Thoracic aorta (tissue), 2 donors: ENCODE measurements around the gene CADM2. TPM values are rescaled to one million over a fixed set of nuclear protein-coding genes. Genes with fewer than 3 reads are reported as not detected.

Experiments
- ATAC-seq: fragments of 150-250 bp; one replicate; pipeline ENCODE4 v1.8.0; 2017; ENCODE audit warnings: low read depth; ENCODE audit not compliant: insufficient number of reproducible peaks, low FRiP score
- DNase-seq: peaks from one replicate; pipeline ENCODE4 v3.0.0-alpha.2; 2020; ENCODE audit warnings: low spot score
- H3K27ac ChIP-seq, 2 donors: fragments of 200-600 bp; sonication (generic); 1 replicate in 1 of 2; 2 replicates in 1 of 2; pipeline ENCODE4 v1.5.1; 2016; ENCODE audit warnings: mild to moderate bottlenecking in 2 of 2, moderate library complexity in 2 of 2
- H3K27me3 ChIP-seq: fragments of 200-600 bp; sonication (generic); replicated peaks from 2 replicates; pipeline ENCODE4 v1.6.0; 2016; ENCODE audit warnings: mild to moderate bottlenecking; ENCODE audit not compliant: insufficient read depth
- H3K36me3 ChIP-seq: fragments of 200-600 bp; sonication (generic); one replicate; pipeline ENCODE4 v1.5.1; 2016
- H3K4me1 ChIP-seq, 2 donors: fragments of 200-600 bp; sonication (generic); 1 replicate in 1 of 2; 2 replicates in 1 of 2; pipeline versions ENCODE4 v1.5.1 to v1.6.0; 2016; ENCODE audit warnings: low read depth in 2 of 2, mild to moderate bottlenecking in 1 of 2; ENCODE audit not compliant: control insufficient read depth in 1 of 2
- H3K4me3 ChIP-seq: fragments of 200-600 bp; sonication (generic); 2 replicates; pipeline ENCODE4 v1.5.1; 2016; ENCODE audit warnings: mild to moderate bottlenecking
- H3K9me3 ChIP-seq: fragments of 200-600 bp; sonication (generic); 2 replicates; pipeline ENCODE4 v1.5.1; 2016
- CTCF ChIP-seq: fragments of 200-600 bp; sonication (generic); IDR thresholded peaks from one replicate; pipeline ENCODE4 v1.5.1; 2019; ENCODE audit warnings: antibody characterized with exemption
- total RNA-seq, 2 donors: library from RNA; depleted of rRNA; stranded (reverse); fragments of >200 nt; gene quantifications; one replicate each; pipeline versions ENCODE4 v1.1.0 to v1.2.3, GENCODE V29; 2016

The CADM2 gene
- total RNA-seq, 2 donors from 2014 or later = 1.8 TPM; not detected in 1

GRCh38 chr3:84983490-84983889 is 24.7 kb downstream of the CADM2 start:
- H3K9me3 ChIP-seq = no peaks in the 10 kb centered on the region
- TF ChIP-seq CTCF = no peak
- no peak for DNase-seq
- H3K4me3 ChIP-seq = no peak overlapping the region
- H3K27ac ChIP-seq = no peak overlapping the region
- H3K27me3 ChIP-seq = no peaks in the 10 kb centered on the region
- H3K36me3 ChIP-seq = no peaks in the 10 kb centered on the region
- ATAC-seq = no peak
- no peaks in the 10 kb centered on the region for H3K4me1 ChIP-seq

- Histone ChIP-seq H3K4me3 (no peak overlapping the region), H3K36me3 (no peaks in the 10 kb centered on the region), H3K4me1 (no peaks in the 10 kb centered on the region), H3K27ac (no peak overlapping the region), H3K9me3 (no peaks in the 10 kb centered on the region), H3K27me3 (no peaks in the 10 kb centered on the region)
- no peak for DNase-seq
- no peak for ATAC-seq
- TF ChIP-seq CTCF = no peak
Measured at GRCh38 chr3:84984429-84984828, 25.6 kb downstream of the CADM2 start.

GRCh38 chr3:84985795-84986194 is 27.0 kb downstream of the CADM2 start:
- ATAC-seq = no peak
- Histone ChIP-seq H3K27ac (no peak overlapping the region), H3K36me3 (no peaks in the 10 kb centered on the region), H3K4me3 (no peak overlapping the region), H3K4me1 (no peaks in the 10 kb centered on the region), H3K27me3 (no peaks in the 10 kb centered on the region), H3K9me3 (no peaks in the 10 kb centered on the region)
- DNase-seq = no peak
- no peak for TF ChIP-seq CTCF

GRCh38 chr3:84987706-84988504 is 29.1 kb downstream of the CADM2 start:
- no peak for TF ChIP-seq CTCF
- H3K27me3 ChIP-seq = no peaks in the 10 kb centered on the region
- DNase-seq (no peak), ATAC-seq (no peak)
- H3K9me3 ChIP-seq = no peaks in the 10 kb centered on the region
- no peak overlapping the region for H3K27ac ChIP-seq
- no peak overlapping the region for H3K4me3 ChIP-seq
- no peaks in the 10 kb centered on the region for H3K4me1 ChIP-seq
- H3K36me3 ChIP-seq = no peaks in the 10 kb centered on the region

- no peaks in the 10 kb centered on the region for H3K4me1 ChIP-seq
- H3K36me3 ChIP-seq = no peaks in the 10 kb centered on the region
- ATAC-seq (no peak), DNase-seq (no peak)
- H3K9me3 ChIP-seq = no peaks in the 10 kb centered on the region
- H3K27ac ChIP-seq = no peak overlapping the region
- no peak overlapping the region for H3K4me3 ChIP-seq
- TF ChIP-seq CTCF = no peak
- H3K27me3 ChIP-seq = no peaks in the 10 kb centered on the region
Measured at GRCh38 chr3:84989102-84989501, 30.3 kb downstream of the CADM2 start.
